Chondrocyte (in vitro differentiated cells): Measurements from ENCODE around the gene ARHGAP31. TPM values are rescaled to one million over a fixed set of nuclear protein-coding genes. Genes with fewer than 3 reads are reported as not detected.
"Not testable (repeated sequence)": the region's sequence is repeated elsewhere in the genome, so short reads cannot be mapped to it uniquely, and the experiment has no call there.

Source experiments
- DNase-seq: peaks from one replicate; pipeline ENCODE4 v3.0.0; 2021; ENCODE audit warnings: mixed read lengths, low spot score
- H3K27ac Mint-ChIP-seq: one replicate; pipeline ENCODE4 v1.8.0; 2021; ENCODE audit warnings: mild to moderate bottlenecking, moderate library complexity, mixed read lengths; ENCODE audit not compliant: unreplicated experiment
- H3K27me3 Mint-ChIP-seq: 2 replicates; pipeline ENCODE4 v1.8.0; 2021; ENCODE audit warnings: low read depth, mixed read lengths
- H3K36me3 Mint-ChIP-seq: 2 replicates; pipeline ENCODE4 v1.8.0; 2021; ENCODE audit warnings: low read depth, mixed read lengths
- H3K4me1 Mint-ChIP-seq: 2 replicates; pipeline ENCODE4 v1.8.0; 2021; ENCODE audit warnings: low read depth, mild to moderate bottlenecking, mixed read lengths
- H3K4me3 Mint-ChIP-seq: one replicate; pipeline ENCODE4 v1.8.0; 2021; ENCODE audit warnings: mild to moderate bottlenecking, moderate library complexity, mixed read lengths; ENCODE audit not compliant: unreplicated experiment
- H3K9me3 Mint-ChIP-seq: 2 replicates; pipeline ENCODE4 v1.8.0; 2021; ENCODE audit warnings: low read depth, mixed read lengths
- CTCF ChIP-seq: fragments of 200-600 bp; sonication (generic); IDR thresholded peaks from 2 replicates; pipeline ENCODE4 v1.5.0; 2021; ENCODE audit warnings: antibody characterized with exemption, mild to moderate bottlenecking, moderate library complexity
- total RNA-seq: library from RNA; stranded (reverse); gene quantifications from 3 replicates; pipeline ENCODE4 v1.2.1, GENCODE V29; 2021

The ARHGAP31 gene
- total RNA-seq, 1 donor from 2014 or later = 35.2 TPM

GRCh38 chr3:119352034-119352609, 57.9 kb downstream of the ARHGAP31 start:
- H3K36me3 Mint-ChIP-seq = no peaks in the 10 kb centered on the region
- H3K9me3 Mint-ChIP-seq = no peaks in the 10 kb centered on the region
- no peak overlapping the region for H3K4me3 Mint-ChIP-seq
- H3K4me1 Mint-ChIP-seq = peaks cover 54% of the 10 kb centered on the region
- no peaks in the 10 kb centered on the region for H3K27me3 Mint-ChIP-seq
- peak overlapping the region; percentile 92 for H3K27ac Mint-ChIP-seq
- TF ChIP-seq CTCF = no peak
- DNase-seq = no peak

- H3K36me3 Mint-ChIP-seq = no peaks in the 10 kb centered on the region
- H3K27ac Mint-ChIP-seq = peak overlapping the region; percentile 92
- H3K4me3 Mint-ChIP-seq = no peak overlapping the region
- DNase-seq = no peak
- H3K9me3 Mint-ChIP-seq = no peaks in the 10 kb centered on the region
- H3K27me3 Mint-ChIP-seq = no peaks in the 10 kb centered on the region
- peaks cover 60% of the 10 kb centered on the region for H3K4me1 Mint-ChIP-seq
- TF ChIP-seq CTCF = peak; percentile 71
Observed at GRCh38 chr3:119352863-119353527, 58.8 kb downstream of the ARHGAP31 start.

GRCh38 chr3:119355608-119356007, 61.4 kb downstream of the ARHGAP31 start:
- H3K4me1 Mint-ChIP-seq = peaks cover 58% of the 10 kb centered on the region
- not testable (repeated sequence) for H3K27ac Mint-ChIP-seq, H3K9me3 Mint-ChIP-seq, H3K36me3 Mint-ChIP-seq, H3K27me3 Mint-ChIP-seq, H3K4me3 Mint-ChIP-seq, DNase-seq

- H3K4me1 Mint-ChIP-seq = peaks cover 50% of the 10 kb centered on the region
- DNase-seq = no peak
- no peaks in the 10 kb centered on the region for H3K27me3 Mint-ChIP-seq
- H3K9me3 Mint-ChIP-seq = no peaks in the 10 kb centered on the region
- TF ChIP-seq CTCF = no peak
- H3K36me3 Mint-ChIP-seq = no peaks in the 10 kb centered on the region
- peak overlapping the region; percentile 6 for H3K27ac Mint-ChIP-seq
- H3K4me3 Mint-ChIP-seq = no peak overlapping the region
Observed at GRCh38 chr3:119356646-119357045, 62.5 kb downstream of the ARHGAP31 start.

- DNase-seq = no peak
- H3K9me3 Mint-ChIP-seq = no peaks in the 10 kb centered on the region
- no peak overlapping the region for H3K4me3 Mint-ChIP-seq
- H3K4me1 Mint-ChIP-seq = peaks cover 44% of the 10 kb centered on the region
- no peaks in the 10 kb centered on the region for H3K36me3 Mint-ChIP-seq
- H3K27ac Mint-ChIP-seq = peak overlapping the region; percentile 6
- TF ChIP-seq CTCF = no peak
- no peaks in the 10 kb centered on the region for H3K27me3 Mint-ChIP-seq
Observed at GRCh38 chr3:119357190-119357589, 63.0 kb downstream of the ARHGAP31 start.
